Peyer's patch (tissue), 4 donors: ENCODE measurements around the gene MACROD2.

Experiments used
- CTCF ChIP-seq, 6 experiments: fragments of 450-650 bp in 4 of 6; fragments of 200-600 bp in 2 of 6; sonication (generic) in 1 of 6; IDR thresholded peaks; one replicate each; pipeline ENCODE4 v1.5.1; 2017 to 2019; ENCODE audit warnings: antibody characterized with exemption in 6 of 6, mild to moderate bottlenecking in 3 of 6, moderate library complexity in 1 of 6
- POLR2A ChIP-seq, 2 donors: fragments of 450-650 bp; IDR thresholded peaks; one replicate each; pipeline ENCODE4 v1.5.1; 2017; ENCODE audit warnings: antibody characterized with exemption in 2 of 2, mild to moderate bottlenecking in 2 of 2, moderate library complexity in 2 of 2

GRCh38 chr20:15814360-15814759, 1819.0 kb downstream of the MACROD2 start:
- no peak for TF ChIP-seq CTCF (IDR thresholded peaks at IDR 0.05)
- TF ChIP-seq POLR2A (IDR thresholded peaks at IDR 0.05) = no peak
